ENCODE data around the gene BHLHE41. TPM values are rescaled to one million over a fixed set of nuclear protein-coding genes. Genes with fewer than 3 reads are reported as not detected.

BHLHE41 gene
- total and polyA plus RNA-seq, 2 of the 4 experiments (the other 2 are of a cell fraction): 0.72 to 3.8 TPM

DNA sequence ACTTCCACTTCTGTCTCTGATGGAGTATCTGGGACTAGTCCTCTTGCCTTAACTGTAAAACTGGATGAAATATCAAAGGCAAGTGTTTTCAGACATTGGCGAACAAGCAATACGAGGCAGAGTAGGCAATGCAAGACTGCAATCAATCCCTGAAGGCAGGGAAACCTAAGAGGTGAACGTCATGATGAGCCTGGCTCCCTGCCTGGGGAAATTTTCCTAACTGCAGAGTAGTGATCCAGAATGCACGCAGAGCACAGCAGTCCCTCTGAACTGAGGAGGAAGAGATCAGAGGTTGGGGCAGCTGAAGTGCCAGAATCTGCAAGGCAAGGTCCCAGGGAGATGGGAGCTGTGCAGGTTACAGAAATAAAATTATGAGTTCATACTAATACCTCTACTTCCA lies 18.5 kb downstream of the BHLHE41 start:
- H3K56ac ChIP-seq (ENCODE audit: extremely low read depth, insufficient read depth, low read length): no peak overlapping the region
- no peak overlapping the region for H2AFZ ChIP-seq (replicated peaks; ENCODE audit: low read length, poor library complexity)
- no peak overlapping the region for H2BK120ac ChIP-seq (ENCODE audit: low read depth, low read length)
- no peak overlapping the region for H4K91ac ChIP-seq (ENCODE audit: insufficient read depth, low read depth, low read length)
- no peak overlapping the region for H3K9ac ChIP-seq (ENCODE audit: low read depth, low read length)
- no peaks in the 10 kb centered on the region for H3K27me3 ChIP-seq (ENCODE audit: control insufficient read depth, insufficient read depth, low read length)
- no peak overlapping the region for H3K4me2 ChIP-seq (ENCODE audit: low read depth, low read length)
- in situ Hi-C loops (cut with MboI; ENCODE audit: low sequenced_read_pairs) (no loop called here), dilution Hi-C loops (cut with HindIII; ENCODE audit: low sequenced_read_pairs, unreplicated experiment) (no loop called here), intact Hi-C loops (cut with micrococcal nuclease) (no loop called here)
- H4K20me1 ChIP-seq (ENCODE audit: insufficient read depth, low read length): no peaks in the 10 kb centered on the region
- H3K4me3 ChIP-seq (ENCODE audit: insufficient read depth, low read depth, low read length): no peak overlapping the region
- no peak overlapping the region for H2BK15ac ChIP-seq (ENCODE audit: low read depth, low read length)
- no peak overlapping the region for H3K27ac ChIP-seq (ENCODE audit: insufficient read depth, low read length)
- H2AK5ac ChIP-seq (ENCODE audit: low read depth, low read length): no peak overlapping the region
- no peak overlapping the region for H3K4ac ChIP-seq (ENCODE audit: low read depth, low read length)
- H3K9me3 ChIP-seq (ENCODE audit: control insufficient read depth, insufficient read depth, low read length): no peaks in the 10 kb centered on the region
- no peak overlapping the region for H4K5ac ChIP-seq (ENCODE audit: low read depth, low read length)
- no peak overlapping the region for H2BK5ac ChIP-seq (ENCODE audit: low read depth, low read length, poor library complexity, severe bottlenecking)
- H3K79me1 ChIP-seq (ENCODE audit: low read depth in 1 of 2, low read length in 2 of 2): no peaks in the 10 kb centered on the region
- ATAC-seq (ENCODE audit: low read depth) (no peak), DNase-seq (no peak)
- H2AK9ac ChIP-seq (replicated peaks; ENCODE audit: low read depth, low read length, poor library complexity): no peak overlapping the region
- CTCF ChIA-PET: no interaction called here
- H2BK20ac ChIP-seq (ENCODE audit: low read depth, low read length): no peak overlapping the region
- no peak overlapping the region for H3K14ac ChIP-seq (replicated peaks; ENCODE audit: low read depth, low read length)
- peaks cover 4% of the 10 kb centered on the region; the same call in 1 of the 2 replicates for H3K4me1 ChIP-seq (ENCODE audit: control insufficient read depth, insufficient read depth, low read length)
- no TSS peak for BruUV-seq (replicated peaks)
- H3K23ac ChIP-seq (ENCODE audit: low read depth, low read length): no peak overlapping the region
- no peaks in the 10 kb centered on the region for H3K9me1 ChIP-seq (ENCODE audit: insufficient read depth, low read length)
- POLR2A ChIA-PET (ENCODE audit: unreplicated experiment): no interaction called here
- WGBS, 2 experiments (ENCODE audit: extremely low coverage in 2 of 2, insufficient read length in 1 of 2): 50% methylated on average over 2 of the region's 4 CpGs; no CpG with 5 or more reads in 1 of the 2 experiments
- H3K18ac ChIP-seq (ENCODE audit: low read depth, low read length): no peak overlapping the region
- no peak for TF ChIP-seq NFE2L2 (IDR thresholded peaks at IDR 0.05; ENCODE audit: low read depth, low read length)
- no peak for TF ChIP-seq CEBPB (IDR thresholded peaks at IDR 0.05; ENCODE audit: low read depth, low read length)
- TF ChIP-seq BHLHE40 (IDR thresholded peaks at IDR 0.05; ENCODE audit: low read depth, low read length): no peak
- no peak for TF ChIP-seq MAFK (IDR thresholded peaks at IDR 0.05; ENCODE audit: low read depth, low read length)
- H3K36me3 ChIP-seq (ENCODE audit: control insufficient read depth, insufficient read depth, low read length): no peaks in the 10 kb centered on the region; the same call in 1 of the 2 replicates
- no peak overlapping the region for H4K8ac ChIP-seq (ENCODE audit: low read depth in 2 of 2, low read length in 2 of 2)
